ENCODE data around the gene PDXK. TPM values are rescaled to one million over a fixed set of nuclear protein-coding genes. Genes with fewer than 3 reads are reported as not detected.
A peak's percentile ranks its signal among the peaks of the same experiment; 100 is the strongest.

The PDXK gene
- polyA plus RNA-seq, 3 donors = 67.8 to 104 (median 70.2) TPM

GRCh38 chr21:43751955-43752591 lies 33.1 kb downstream of the PDXK start:
- DNase-seq (ENCODE audit: extremely low read depth in 1 of 11, low read depth in 9 of 11, low spot score in 4 of 11) = no peak

GRCh38 chr21:43752758-43753438 lies 34.0 kb downstream of the PDXK start:
- no peak for DNase-seq (ENCODE audit: extremely low read depth in 1 of 11, low read depth in 9 of 11, low spot score in 4 of 11)

GRCh38 chr21:43753439-43753799 lies 34.5 kb downstream of the PDXK start:
- no peak for DNase-seq (ENCODE audit: extremely low read depth in 1 of 11, low read depth in 9 of 11, low spot score in 4 of 11)

GRCh38 chr21:43754948-43755781 lies 36.2 kb downstream of the PDXK start:
- DNase-seq (ENCODE audit: extremely low read depth in 1 of 11, low read depth in 9 of 11, low spot score in 4 of 11) = no peak

GRCh38 chr21:43755820-43756594 lies 37.1 kb downstream of the PDXK start:
- no peak for DNase-seq (ENCODE audit: extremely low read depth in 1 of 11, low read depth in 9 of 11, low spot score in 4 of 11)

- DNase-seq (ENCODE audit: extremely low read depth in 1 of 11, low read depth in 9 of 11, low spot score in 4 of 11) = no peak
Observed at GRCh38 chr21:43757601-43758000, 38.7 kb downstream of the PDXK start.

- peak in 1 of 11 donors; percentile 49 for DNase-seq (ENCODE audit: extremely low read depth in 1 of 11, low read depth in 9 of 11, low spot score in 4 of 11)
Observed at GRCh38 chr21:43758111-43758641, 39.2 kb downstream of the PDXK start.

- DNase-seq (ENCODE audit: extremely low read depth in 1 of 11, low read depth in 9 of 11, low spot score in 4 of 11) = no peak
Observed at GRCh38 chr21:43758811-43759210, 39.9 kb downstream of the PDXK start.

GRCh38 chr21:43759651-43760050 lies 40.7 kb downstream of the PDXK start:
- DNase-seq (ENCODE audit: extremely low read depth in 1 of 11, low read depth in 9 of 11, low spot score in 4 of 11) = no peak

GRCh38 chr21:43760391-43760958 lies 41.5 kb downstream of the PDXK start:
- DNase-seq (ENCODE audit: extremely low read depth in 1 of 11, low read depth in 9 of 11, low spot score in 4 of 11) = no peak

GRCh38 chr21:43761886-43762285 lies 43.0 kb downstream of the PDXK start:
- DNase-seq (ENCODE audit: extremely low read depth in 1 of 11, low read depth in 9 of 11, low spot score in 4 of 11) = no peak

GRCh38 chr21:43762303-43763128 lies 43.6 kb downstream of the PDXK start:
- DNase-seq (ENCODE audit: extremely low read depth in 1 of 11, low read depth in 9 of 11, low spot score in 4 of 11) = no peak

GRCh38 chr21:43763901-43764523 lies 45.1 kb downstream of the PDXK start:
- no peak for DNase-seq (ENCODE audit: extremely low read depth in 1 of 11, low read depth in 9 of 11, low spot score in 4 of 11)

GRCh38 chr21:43764576-43765495 lies 45.9 kb downstream of the PDXK start:
- no peak for DNase-seq (ENCODE audit: extremely low read depth in 1 of 11, low read depth in 9 of 11, low spot score in 4 of 11)

GRCh38 chr21:43766734-43767497 lies 48.0 kb downstream of the PDXK start:
- DNase-seq (ENCODE audit: extremely low read depth in 1 of 11, low read depth in 9 of 11, low spot score in 4 of 11) = no peak

- DNase-seq (ENCODE audit: extremely low read depth in 1 of 11, low read depth in 9 of 11, low spot score in 4 of 11) = no peak
Observed at GRCh38 chr21:43767498-43767983, 48.6 kb downstream of the PDXK start.
